Prostate gland (tissue), 2 donors: ENCODE data around the gene ZNF503. TPM values are rescaled to one million over a fixed set of nuclear protein-coding genes. Genes with fewer than 3 reads are reported as not detected.

ENCODE experiments used
- DNase-seq: peaks from one replicate; pipeline ENCODE4 v3.0.0-alpha.2; 2019; ENCODE audit warnings: low spot score
- H3K27ac ChIP-seq, 2 donors: fragments of 200-600 bp; sonication (generic); 2 replicates each; pipeline ENCODE4 v1.5.1; 2017 to 2019
- H3K27me3 ChIP-seq: fragments of 200-600 bp; sonication (generic); replicated peaks from 2 replicates; pipeline ENCODE4 v1.5.1; 2019; ENCODE audit not compliant: insufficient read depth
- H3K36me3 ChIP-seq, 2 donors: fragments of 200-600 bp; sonication (generic); 1 replicate in 1 of 2; 2 replicates in 1 of 2; pipeline versions ENCODE4 v1.5.1 to v1.8.1; 2017 to 2019
- H3K4me1 ChIP-seq: fragments of 200-600 bp; sonication (generic); replicated peaks from 2 replicates; pipeline ENCODE4 v1.5.1; 2019
- H3K4me3 ChIP-seq, 2 donors: fragments of 200-600 bp; sonication (generic); 2 replicates each; pipeline ENCODE4 v1.5.1; 2017 to 2019
- H3K9me3 ChIP-seq: fragments of 200-600 bp; sonication (generic); 2 replicates; pipeline ENCODE4 v1.5.1; 2017
- CTCF ChIP-seq, 4 experiments: fragments of 200-600 bp in 2 of 4; fragments of 450-650 bp in 2 of 4; sonication (generic) in 2 of 4; IDR thresholded peaks; 1 replicate in 3 of 4; 2 replicates in 1 of 4; pipeline ENCODE4 v1.5.1; 2016 to 2019; ENCODE audit warnings: antibody characterized with exemption in 4 of 4, mild to moderate bottlenecking in 2 of 4, moderate library complexity in 2 of 4
- POLR2A ChIP-seq: fragments of 450-650 bp; IDR thresholded peaks from one replicate; pipeline ENCODE4 v1.6.1; 2016; ENCODE audit warnings: antibody characterized with exemption, mild to moderate bottlenecking
- POLR2AphosphoS5 ChIP-seq: sonication (generic); formaldehyde crosslinking; IDR thresholded peaks from one replicate; pipeline ENCODE4 v1.6.1; 2017; ENCODE audit warnings: antibody characterized with exemption
- WGBS: methylation state at CpG from one replicate; pipeline ENCODE4 v1.1.5; 2018; 5-methylcytosine and 5-hydroxymethylcytosine counted together
- intact Hi-C: fragments of 100-400 bp; cut with DNase I; formaldehyde crosslinking; loops from one replicate; pipeline ENCODE4 v1.14.2; 2022
- total RNA-seq, 2 donors: library from RNA; depleted of rRNA; stranded (reverse); fragments of >200 nt; gene quantifications; one replicate each; pipeline ENCODE4 v1.1.0, GENCODE V29; 2016

Gene ZNF503
- total RNA-seq, 2 donors from 2014 or later = 23.9 to 33.7 TPM

- TF ChIP-seq CTCF (IDR thresholded peaks at IDR 0.05) (no peak), POLR2A (no peak), POLR2AphosphoS5 (no peak)
- H3K9me3 ChIP-seq = no peaks in the 10 kb centered on the region
- no peak overlapping the region for H3K4me3 ChIP-seq
- H3K4me1 ChIP-seq = peaks cover 5% of the 10 kb centered on the region
- H3K27ac ChIP-seq = no peak overlapping the region
- WGBS = 82% methylated on average over 7 of the region's 7 CpGs
- intact Hi-C loops = loop anchor here (10.0 kb wide), 1 partner anchor 521 kb away; no protein-coding TSS in a partner anchor
- H3K27me3 ChIP-seq = no peaks in the 10 kb centered on the region
- no peak for DNase-seq
- H3K36me3 ChIP-seq = peaks cover 0 to 8% of the 10 kb centered on the region in 2 donors
These were observed 7.3 kb downstream of the ZNF503 start for GRCh38 chr10:75394221-75394620.

- Histone ChIP-seq H3K9me3 (no peaks in the 10 kb centered on the region), H3K27me3 (no peaks in the 10 kb centered on the region), H3K27ac (no peak overlapping the region), H3K36me3 (no peaks in the 10 kb centered on the region), H3K4me3 (no peak overlapping the region), H3K4me1 (peaks cover 5% of the 10 kb centered on the region)
- no peak for TF ChIP-seq CTCF (IDR thresholded peaks at IDR 0.05)
- no peak for TF ChIP-seq POLR2A
- no peak for TF ChIP-seq POLR2AphosphoS5
- no peak for DNase-seq
- intact Hi-C loops = loop anchor here (10.0 kb wide), 1 partner anchor 522 kb away; no protein-coding TSS in a partner anchor
These were observed 8.8 kb downstream of the ZNF503 start for GRCh38 chr10:75392744-75393143.

GRCh38 chr10:75392271-75392670, 9.3 kb downstream of the ZNF503 start:
- peaks cover 5% of the 10 kb centered on the region for H3K4me1 ChIP-seq
- no peaks in the 10 kb centered on the region for H3K36me3 ChIP-seq
- 96% methylated on average over 2 of the region's 2 CpGs for WGBS
- intact Hi-C loops = loop anchor here (10.0 kb wide), 1 partner anchor 523 kb away; no protein-coding TSS in a partner anchor
- no peak overlapping the region for H3K4me3 ChIP-seq
- H3K9me3 ChIP-seq = no peaks in the 10 kb centered on the region
- no peak for DNase-seq
- TF ChIP-seq POLR2A (no peak), POLR2AphosphoS5 (no peak), CTCF (IDR thresholded peaks at IDR 0.05) (no peak)
- no peak overlapping the region for H3K27ac ChIP-seq
- H3K27me3 ChIP-seq = no peaks in the 10 kb centered on the region

- Histone ChIP-seq H3K36me3 (no peaks in the 10 kb centered on the region), H3K9me3 (no peaks in the 10 kb centered on the region), H3K27me3 (no peaks in the 10 kb centered on the region), H3K4me3 (no peak overlapping the region), H3K27ac (no peak overlapping the region), H3K4me1 (peaks cover 5% of the 10 kb centered on the region)
- DNase-seq = no peak
- TF ChIP-seq CTCF (IDR thresholded peaks at IDR 0.05) (no peak), POLR2A (no peak), POLR2AphosphoS5 (no peak)
- intact Hi-C loops = loop anchor here (10.0 kb wide), 1 partner anchor 525 kb away; no protein-coding TSS in a partner anchor
These were observed 11.4 kb downstream of the ZNF503 start for GRCh38 chr10:75390178-75390577.

GRCh38 chr10:75388082-75388481, 13.5 kb downstream of the ZNF503 start:
- DNase-seq = no peak
- no peak for TF ChIP-seq POLR2A
- TF ChIP-seq POLR2AphosphoS5 = no peak
- TF ChIP-seq CTCF (IDR thresholded peaks at IDR 0.05) = no peak
- no peaks in the 10 kb centered on the region for H3K9me3 ChIP-seq
- H3K27ac ChIP-seq = no peak overlapping the region
- no peaks in the 10 kb centered on the region for H3K27me3 ChIP-seq
- H3K36me3 ChIP-seq = no peaks in the 10 kb centered on the region
- no peaks in the 10 kb centered on the region for H3K4me1 ChIP-seq
- 90% methylated on average over 3 of the region's 3 CpGs for WGBS
- intact Hi-C loops = no loop called here
- H3K4me3 ChIP-seq = no peak overlapping the region
